Adipose tissue (tissue), 3 donors: ENCODE data around the gene TBC1D10A. TPM values are rescaled to one million over a fixed set of nuclear protein-coding genes. Genes with fewer than 3 reads are reported as not detected.

Experiments
- H3K27ac ChIP-seq: one replicate; pipeline ENCODE4 v1.5.1; 2013; ENCODE audit warnings: low read depth, low read length
- WGBS, 3 donors: extraction: QIAGEN DNeasy Blood & Tissue Kit; methylation state at CpG; one replicate each; pipeline ENCODE4 v1.1.7; 2013; 5-methylcytosine and 5-hydroxymethylcytosine counted together
- polyA plus RNA-seq, 3 donors: library from polyadenylated mRNA; stranded (reverse); fragments of 200-250 nt; gene quantifications; one replicate each; pipeline ENCODE4 v1.2.3, GENCODE V29; 2013
- donor health status: healthy with polysubstance abuse.
- donor health status: Bipolar disorder and iron deficiency.
- donor health status: healthy.

The TBC1D10A gene
- polyA plus RNA-seq, 3 donors = 10.8 to 33.3 (median 17.8) TPM

DNA sequence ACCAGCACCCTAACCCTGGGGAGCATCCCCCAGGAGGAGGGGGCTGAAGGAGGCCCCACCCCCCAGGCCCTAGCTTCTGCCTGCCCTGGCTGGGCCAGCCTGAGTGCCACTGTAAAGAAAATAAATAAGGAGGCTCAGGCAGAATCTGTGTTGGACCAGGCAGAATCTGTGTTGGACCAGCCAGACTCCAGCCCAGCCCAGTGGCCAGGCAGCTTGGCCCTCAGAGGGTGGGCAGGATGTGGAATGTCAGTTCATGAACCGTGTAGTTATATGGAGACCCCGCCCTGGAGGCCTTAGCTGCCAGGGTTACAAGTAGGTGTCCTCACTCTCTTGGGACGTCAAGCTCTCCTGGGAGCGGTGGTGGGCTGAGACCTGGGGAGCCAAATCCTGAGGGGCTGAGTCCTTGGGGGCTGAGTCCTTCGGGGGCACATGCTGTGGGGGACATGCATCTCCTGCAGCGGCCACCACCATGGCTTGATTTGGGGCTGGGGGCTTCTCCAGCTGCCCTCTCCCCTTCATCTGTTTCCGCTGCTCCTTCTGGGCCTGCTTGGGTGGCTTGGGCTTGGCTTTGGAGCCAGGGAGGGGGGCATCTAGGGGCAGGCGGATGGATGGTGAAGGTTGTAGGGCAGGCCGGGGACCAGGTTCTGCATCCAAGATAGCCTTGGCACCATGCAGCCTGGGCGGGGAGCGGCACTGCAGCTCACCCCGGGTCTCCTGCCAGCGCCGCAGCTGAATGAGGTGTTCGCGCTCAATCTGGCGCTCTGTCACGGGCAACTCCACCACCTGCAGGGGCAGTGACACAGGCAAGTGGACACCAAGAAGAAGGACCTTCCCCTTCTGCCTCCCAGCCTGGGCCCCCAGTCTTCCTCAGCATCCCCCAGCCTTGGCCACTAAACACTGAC, 34.4 kb downstream of the TBC1D10A start:
- peak overlapping the region; percentile 88 for H3K27ac ChIP-seq
- 85 to 94% (median 90%) methylated on average over 17 to 18 of the region's 18 CpGs for whole genome bisulfite sequencing, 3 donors

DNA sequence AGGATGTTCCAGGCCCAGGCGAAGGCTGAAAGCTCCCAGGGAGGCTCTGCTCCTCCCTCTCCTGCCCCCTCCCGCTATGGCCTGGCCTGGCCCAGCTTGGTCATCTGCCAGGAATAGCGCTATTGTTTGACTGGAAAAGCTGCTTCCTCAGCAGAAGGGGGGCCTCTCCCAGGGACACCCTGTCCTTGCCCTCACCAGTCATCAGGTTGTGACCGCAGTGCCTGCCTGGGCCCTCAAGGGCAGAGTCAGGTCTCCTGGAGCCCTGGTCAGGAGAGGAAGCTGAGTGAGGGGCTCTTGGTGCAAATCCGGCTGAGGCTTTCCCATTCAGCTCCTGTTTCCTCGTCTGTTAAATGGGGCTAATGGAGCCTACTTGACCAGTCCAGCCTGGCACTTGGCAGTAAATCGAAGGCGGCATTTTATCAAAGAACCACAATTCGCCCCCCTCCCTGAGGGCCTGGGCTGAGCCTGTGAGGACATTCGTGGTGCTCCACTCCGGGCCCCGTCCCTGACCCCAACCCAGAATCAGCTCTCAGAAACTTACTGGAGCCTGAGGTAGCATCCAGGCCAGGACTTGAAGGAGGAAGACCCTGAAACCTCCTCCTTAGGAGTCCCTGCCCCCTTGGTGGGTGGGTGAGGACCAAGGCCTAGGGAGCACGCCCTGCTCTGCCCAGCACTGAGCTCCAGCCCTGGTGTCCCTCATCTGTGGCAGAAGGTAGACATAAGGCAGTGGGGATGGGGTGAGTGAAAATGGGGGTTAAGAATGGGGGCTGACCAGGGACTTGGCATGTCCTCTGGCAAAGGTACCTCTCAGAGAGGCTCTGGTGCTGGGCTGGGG, 35.5 kb downstream of the TBC1D10A start:
- WGBS, 3 donors = 55 to 62% (median 59%) methylated on average over 13 of the region's 13 CpGs
- peak overlapping the region; percentile 88 for H3K27ac ChIP-seq

DNA sequence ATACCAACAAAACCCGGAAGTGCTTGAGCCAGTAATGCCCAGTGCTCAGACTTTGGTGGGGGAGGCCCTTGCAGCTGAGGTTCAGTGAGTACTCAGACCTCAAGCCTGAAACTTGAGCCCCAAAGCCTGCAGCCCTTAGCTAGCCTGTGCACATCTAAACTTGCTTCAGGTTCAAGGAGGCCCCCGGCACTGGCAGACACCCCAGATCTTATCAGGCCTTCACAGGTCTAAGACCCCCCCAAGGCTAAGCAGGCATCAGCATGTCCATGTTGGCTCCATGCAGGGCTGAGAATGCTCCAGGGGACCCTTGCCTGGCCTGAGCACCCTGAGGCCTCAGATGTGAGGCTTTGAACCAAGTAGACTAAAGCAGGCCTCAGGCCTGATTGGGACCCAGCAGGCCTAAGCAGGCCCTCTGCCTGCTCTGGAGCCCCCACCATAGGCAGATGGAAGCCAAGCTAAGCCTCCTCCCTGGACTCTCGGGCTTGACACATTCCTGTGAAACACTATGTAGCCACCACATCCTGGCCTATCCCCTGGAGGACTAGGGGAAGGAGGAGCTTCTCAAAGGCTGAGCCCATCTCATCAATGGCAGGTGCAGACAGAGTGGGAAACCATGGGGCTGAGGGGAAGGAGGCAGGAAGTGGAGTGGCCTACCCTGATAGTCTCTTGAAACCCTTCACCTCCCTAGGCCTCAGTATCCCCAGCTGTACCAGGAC, 36.2 kb downstream of the TBC1D10A start:
- peak overlapping the region; percentile 71 for H3K27ac ChIP-seq
- 33 to 46% (median 38%) methylated on average over 3 of the region's 3 CpGs for WGBS, 3 donors

DNA sequence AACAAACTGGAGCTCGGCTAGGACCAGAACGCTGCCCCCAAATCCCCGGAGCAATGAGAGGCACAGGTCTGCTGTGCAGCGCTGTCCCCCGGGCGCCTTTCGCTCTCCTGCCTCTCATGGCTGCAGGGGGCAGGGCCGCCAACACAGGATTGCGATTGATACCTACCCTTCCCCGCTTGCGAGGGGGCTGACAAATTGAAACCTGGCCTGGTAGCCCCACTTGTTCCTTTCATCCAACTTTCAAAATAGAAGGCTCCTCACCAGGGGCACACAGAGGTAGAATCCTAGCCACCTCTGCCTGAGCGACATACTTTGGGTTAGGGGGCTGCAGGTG, 36.8 kb downstream of the TBC1D10A start:
- peak overlapping the region; percentile 71 for H3K27ac ChIP-seq
- 15 to 21% (median 17%) methylated on average over 12 of the region's 12 CpGs for WGBS, 3 donors

DNA sequence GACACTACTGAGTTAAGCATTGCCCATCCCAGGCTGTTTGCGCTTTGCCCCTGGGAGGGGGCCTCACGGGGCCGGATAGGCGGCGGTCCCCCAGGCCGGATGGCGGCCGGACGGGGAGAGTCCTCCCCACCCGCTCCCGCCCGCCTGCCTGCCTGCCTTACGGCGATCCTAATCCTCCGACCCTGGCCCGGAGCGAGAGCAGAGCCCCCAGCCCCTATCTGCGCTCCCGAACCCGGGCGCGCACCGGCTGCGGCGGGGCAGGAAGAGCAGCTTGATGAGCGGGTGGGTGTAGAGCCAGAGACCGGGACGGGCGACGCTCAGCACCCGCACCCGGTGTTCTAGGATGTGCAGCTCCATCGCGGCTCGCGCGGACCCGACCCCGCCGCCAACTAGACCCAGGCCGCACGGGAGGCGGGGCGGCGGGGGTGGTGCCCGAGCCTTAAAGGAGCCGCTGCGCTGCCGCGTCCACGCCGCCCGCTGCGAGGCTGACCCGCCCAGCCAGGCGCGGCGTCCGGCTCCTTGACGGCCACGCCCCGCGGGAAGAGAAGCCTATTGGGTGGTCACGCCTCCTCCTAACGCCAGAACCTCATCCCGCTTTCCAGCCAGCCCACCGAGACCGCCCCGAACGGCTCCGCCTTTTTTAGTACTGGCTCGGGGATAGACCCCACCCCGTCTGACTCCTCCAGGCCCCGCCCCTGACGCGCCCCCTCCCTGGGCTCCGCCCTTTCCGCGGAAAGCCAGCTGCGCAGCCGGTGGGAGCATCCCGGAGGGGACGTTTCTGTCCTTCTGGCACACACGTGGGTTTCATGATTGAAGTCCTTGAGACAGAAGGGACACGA, 37.4 kb downstream of the TBC1D10A start, which contains the start of gene CASTOR1:
TSS of gene CASTOR1 (minus strand) at position 365 of the 839 bp plus-strand sequence. CDS start at position 357, 8 bp downstream.
- peak within 1 kb of the TSS; percentile 71 for H3K27ac ChIP-seq
- 0 to 1% (median 1%) methylated on average over 69 to 85 of the region's 85 CpGs for WGBS, 3 donors

DNA sequence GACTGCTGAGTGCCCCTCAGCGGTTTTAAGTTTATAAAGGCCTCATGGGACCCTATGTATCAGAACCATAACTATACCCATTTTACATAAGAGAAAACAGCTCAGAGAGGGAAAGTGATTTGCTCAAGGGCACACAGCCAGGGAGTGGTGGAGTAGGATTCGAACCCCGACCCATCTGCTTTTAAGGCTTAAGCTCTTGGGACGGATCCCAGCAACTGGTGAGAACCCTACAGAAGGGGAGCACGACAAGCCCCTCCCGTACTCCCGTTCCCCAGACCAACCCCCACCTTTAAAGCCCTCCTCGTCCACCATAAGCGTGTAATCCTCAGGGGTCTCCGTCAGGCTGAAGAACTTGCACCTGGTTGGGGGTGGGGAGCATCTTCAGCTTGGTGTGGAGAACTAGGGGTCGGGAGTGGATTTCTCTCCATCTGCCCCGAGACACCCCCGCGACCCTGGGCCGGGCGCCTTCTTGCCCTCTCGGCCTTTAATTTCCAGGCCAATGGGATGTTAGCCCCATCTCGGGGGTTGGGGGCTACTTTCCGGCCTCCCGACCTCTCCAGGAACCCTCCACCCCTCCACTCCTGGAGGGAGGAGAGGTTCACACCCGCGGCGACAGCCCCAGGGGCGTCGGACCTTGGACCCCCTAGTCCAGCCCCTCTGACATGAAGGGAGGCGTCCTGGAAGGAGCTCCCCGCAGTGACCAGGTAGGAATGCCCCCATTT, 38.2 kb downstream of the TBC1D10A start:
- WGBS, 3 donors = 10 to 13% (median 12%) methylated on average over 27 of the region's 27 CpGs
- no peak overlapping the region for H3K27ac ChIP-seq

DNA sequence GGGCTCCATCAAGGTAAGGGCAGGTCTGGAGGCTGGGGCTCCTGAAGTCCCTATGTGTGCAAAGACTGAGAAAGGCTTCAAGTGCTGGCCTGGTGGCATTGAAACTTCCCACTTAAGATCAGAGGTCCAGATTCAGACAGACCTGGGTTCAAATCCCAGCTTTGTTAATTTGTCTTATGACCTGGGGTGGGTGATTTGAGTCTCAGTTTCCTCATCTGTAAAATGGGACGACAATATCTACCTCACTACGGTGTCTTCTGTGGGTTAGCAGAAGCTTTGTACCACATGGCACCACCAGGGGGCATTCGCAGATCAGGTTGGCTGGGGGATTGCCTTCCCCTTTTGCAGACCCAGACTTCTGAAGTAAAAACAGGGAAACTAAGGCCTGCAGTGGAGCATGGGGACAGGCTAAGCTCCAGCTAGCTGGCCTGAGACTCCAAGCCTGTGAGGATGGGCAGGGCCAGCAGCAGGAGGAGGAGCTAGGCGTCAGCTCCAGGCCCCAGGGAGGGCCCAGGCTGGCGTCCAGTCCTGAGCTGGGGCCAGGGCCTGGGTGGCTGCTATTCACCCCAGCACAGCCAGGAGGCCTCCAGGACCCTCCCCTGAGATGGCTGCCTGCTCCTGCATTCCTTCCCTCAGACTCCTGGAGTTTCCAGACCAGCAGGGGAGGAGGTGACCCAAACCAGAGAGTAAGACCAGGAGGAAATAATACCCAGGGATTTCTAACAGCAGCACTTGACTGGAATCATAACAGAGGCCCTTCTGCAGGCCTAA, 38.9 kb downstream of the TBC1D10A start:
- no peak overlapping the region for H3K27ac ChIP-seq
- WGBS, 3 donors = 9 to 13% (median 10%) methylated on average over 5 of the region's 5 CpGs

DNA sequence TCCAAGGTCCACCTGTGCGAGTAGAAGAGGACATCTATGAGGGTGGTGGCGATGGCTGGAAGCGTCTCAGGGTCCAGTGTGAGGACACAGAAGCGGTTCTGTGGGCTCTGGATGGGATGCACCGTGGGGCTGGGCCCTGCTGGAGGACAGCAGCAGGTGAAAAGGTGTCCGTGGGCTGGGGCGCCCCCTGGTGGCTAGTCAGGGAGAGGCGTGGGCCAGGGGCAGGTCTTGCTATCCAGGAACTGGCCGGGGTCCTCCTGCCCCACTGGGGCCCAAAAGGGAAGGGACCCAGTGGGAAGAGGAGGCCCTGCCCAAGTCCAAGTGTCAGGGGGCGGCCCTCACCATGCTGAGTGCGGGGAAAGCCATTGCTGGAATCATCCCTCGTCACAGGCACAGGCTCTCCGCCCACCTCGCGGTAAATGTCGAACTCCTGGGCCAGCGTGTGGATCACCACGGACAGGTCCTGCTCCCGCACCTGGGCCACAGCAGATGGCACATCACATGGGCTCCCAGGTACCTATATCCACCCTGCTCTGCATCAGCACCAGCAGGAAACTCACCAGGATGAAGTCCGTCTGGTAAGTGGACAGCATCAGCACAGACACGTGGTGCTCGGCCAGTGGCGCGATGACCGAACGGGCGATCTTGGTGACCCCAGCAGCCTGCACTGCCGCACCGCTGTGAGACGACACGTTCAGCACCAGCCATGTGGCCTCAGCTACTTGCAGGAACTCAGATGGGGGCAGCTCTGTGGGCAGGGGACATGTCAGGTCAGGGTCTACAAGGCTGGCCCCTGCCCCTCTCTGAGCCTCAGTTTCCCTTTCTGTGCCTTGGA, 39.7 kb downstream of the TBC1D10A start:
- no peak overlapping the region for H3K27ac ChIP-seq
- 62 to 65% (median 64%) methylated on average over 31 of the region's 31 CpGs for WGBS, 3 donors

DNA sequence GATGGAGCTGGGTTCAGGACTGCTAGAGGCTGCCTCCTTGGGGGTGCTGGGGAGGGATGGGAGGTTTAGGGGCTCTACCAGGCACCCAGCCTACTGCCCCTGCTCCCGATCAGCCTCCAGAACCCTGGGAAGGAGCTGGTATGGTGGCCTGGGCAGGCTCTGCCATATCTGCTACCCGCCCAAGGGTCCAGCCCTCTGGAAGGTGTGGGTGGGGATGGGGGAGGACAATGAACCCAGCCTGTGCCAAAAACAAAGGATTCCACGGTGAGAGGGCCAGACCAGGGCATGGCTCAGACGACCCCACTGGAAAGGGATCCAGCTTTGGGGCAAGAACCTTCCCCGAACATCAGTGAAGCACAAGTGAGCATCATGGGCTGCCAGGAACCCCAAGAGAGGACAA, 40.4 kb downstream of the TBC1D10A start:
- no peak overlapping the region for H3K27ac ChIP-seq
- 77 to 85% (median 82%) methylated on average over 5 of the region's 5 CpGs for WGBS, 3 donors

DNA sequence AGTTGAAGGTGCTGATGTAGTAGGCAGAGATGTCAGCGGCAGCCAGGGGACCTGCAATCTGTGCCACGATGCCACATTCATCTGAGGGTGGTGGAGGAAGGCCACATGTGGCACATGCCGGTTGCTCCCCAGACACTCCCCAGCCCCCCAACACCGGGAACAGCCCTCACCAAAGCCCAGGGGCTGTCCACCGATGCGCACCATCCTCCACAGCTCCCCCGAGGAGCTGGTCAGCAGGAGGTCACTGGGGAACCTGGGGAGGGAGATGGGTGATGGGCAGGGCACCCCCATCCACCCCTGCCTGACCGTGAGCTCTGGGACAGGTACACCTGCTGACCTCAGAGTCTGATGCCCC, 40.9 kb downstream of the TBC1D10A start:
- WGBS, 3 donors = 85 to 92% (median 91%) methylated on average over 8 of the region's 8 CpGs
- H3K27ac ChIP-seq = no peak overlapping the region

DNA sequence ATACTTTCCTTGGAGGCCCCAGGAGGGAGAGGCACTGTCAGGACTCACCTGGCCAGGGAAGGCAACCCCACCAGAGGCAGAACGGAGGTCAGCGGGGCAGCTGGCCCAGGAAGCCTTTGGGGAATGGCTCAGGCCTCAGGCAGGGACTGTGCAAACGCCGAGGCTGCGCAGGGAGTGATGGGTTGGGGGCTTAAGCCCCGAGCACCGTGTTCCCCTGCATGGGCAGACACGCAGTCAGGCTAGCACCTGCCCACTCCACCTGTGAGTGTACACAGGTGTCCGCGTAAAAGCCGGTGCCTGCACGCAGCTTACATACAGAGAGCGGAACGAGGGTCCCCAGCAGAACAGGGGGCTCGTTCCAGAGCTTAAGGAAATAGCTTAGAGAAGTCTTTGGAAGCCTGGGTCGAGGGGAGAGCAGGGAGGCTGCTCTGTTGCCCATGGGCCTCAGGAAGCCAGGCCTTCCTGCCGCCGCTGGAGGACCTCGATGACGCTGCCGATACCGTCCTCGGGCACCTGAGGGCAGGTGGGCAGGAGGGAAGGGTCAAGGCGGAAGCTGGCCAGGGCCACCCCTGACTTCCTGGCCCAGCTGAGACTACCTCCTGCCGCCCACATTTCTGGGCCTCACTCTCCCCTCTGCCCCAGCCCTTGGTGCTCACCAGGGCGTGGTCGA, 41.4 kb downstream of the TBC1D10A start:
- 88 to 94% (median 91%) methylated on average over 26 to 27 of the region's 27 CpGs for WGBS, 3 donors
- H3K27ac ChIP-seq = no peak overlapping the region

DNA sequence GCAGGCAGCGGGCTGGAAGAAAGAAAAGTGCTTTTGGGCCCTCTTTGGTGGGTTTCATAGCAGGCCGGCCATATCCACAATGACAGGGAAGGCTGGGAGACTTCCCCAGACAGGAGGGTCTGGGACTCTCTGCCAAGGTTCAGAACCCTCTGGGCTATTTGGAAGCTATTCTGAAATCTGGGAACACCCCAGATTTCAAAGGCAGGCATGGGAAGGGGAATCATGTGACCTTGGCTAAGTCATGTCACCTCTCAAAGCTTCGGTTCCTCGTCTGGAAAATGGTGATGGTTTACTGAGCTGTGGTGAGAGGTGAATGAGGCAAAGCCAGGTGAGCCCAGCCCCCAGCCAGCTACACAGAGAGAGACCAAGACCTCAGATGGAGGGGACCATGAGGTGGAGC, 42.1 kb downstream of the TBC1D10A start:
- no peak overlapping the region for H3K27ac ChIP-seq
- WGBS, 3 donors = 82 to 94% (median 83%) methylated on average over 4 of the region's 4 CpGs

DNA sequence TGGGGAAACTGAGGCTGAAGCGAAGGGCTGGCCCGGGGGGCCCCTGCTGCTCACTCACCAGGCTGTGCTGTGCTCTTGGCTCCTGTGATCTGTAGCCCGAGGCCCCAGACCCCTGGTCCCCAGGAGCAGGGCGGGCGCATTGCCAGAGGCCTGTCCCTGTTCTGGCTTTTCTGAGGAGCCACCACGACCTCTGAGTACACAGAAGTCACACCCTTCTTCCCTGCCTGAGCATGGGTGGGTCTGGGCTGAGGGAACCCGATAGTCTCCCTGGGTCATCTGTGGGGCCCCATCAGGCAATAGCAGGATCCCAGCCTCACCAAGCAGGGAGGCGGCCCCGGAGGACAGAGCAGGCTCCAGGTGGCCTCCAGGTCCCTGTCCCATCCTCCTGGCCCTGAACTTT, 42.6 kb downstream of the TBC1D10A start:
- 80 to 91% (median 87%) methylated on average over 9 of the region's 9 CpGs for WGBS, 3 donors
- H3K27ac ChIP-seq = no peak overlapping the region

DNA sequence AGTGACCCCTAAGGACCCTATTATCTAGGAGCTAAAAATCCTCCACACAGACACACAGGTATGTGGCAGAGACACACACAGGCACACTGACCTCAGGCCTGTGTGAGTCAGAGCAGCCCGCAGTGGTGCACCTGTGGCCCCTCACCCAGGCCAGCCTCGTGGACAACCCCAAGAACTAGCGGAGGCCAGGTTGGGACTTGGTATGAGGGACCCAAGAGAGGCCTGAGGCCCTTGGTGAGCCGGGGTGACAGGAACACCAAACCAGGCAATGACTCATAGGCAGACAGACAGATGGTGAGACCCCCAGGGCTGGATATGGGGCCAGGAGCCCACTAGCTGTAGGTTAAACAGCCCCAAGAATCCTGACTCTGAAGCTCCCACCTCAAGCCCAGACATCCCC, 43.4 kb downstream of the TBC1D10A start:
- H3K27ac ChIP-seq = no peak overlapping the region
- WGBS, 3 donors = 80 to 94% (median 82%) methylated on average over 4 of the region's 4 CpGs

DNA sequence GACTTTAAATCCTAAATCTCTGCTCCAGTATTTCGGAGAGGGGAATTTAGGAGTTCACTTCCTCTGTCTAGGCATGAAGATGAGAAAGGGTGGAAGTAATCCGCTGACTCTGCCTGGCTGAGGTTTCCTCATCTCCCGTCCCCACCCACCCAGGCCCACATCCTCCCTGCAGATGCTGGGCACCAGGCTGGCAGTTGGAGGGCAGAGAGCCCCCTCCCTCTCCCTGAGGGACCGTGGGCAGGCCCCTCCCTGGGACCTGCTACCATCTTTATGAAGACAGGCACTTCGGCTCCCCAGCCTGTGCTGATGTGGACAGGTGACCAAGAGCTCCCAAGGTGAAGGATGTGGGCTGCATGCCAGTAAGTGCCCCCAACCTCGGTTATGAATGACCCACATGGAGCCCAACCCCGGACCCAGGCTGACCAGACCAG, 44.1 kb downstream of the TBC1D10A start:
- H3K27ac ChIP-seq = no peak overlapping the region
- 38 to 71% (median 54%) methylated on average over 7 of the region's 7 CpGs for WGBS, 3 donors
